Nephron progenitor cell (in vitro differentiated cells): ENCODE results near the gene SOWAHA.

ENCODE experiments used
- DNase-seq: peaks from one replicate; pipeline ENCODE4 v3.0.0; 2021
- H3K27ac Mint-ChIP-seq: 2 replicates; pipeline ENCODE4 v1.8.0; 2021; ENCODE audit warnings: mild to moderate bottlenecking, moderate library complexity, mixed read lengths
- H3K27me3 Mint-ChIP-seq: 2 replicates; pipeline ENCODE4 v1.8.0; 2021; ENCODE audit warnings: mild to moderate bottlenecking, low read depth, mixed read lengths; ENCODE audit not compliant: poor library complexity
- H3K36me3 Mint-ChIP-seq: 2 replicates; pipeline ENCODE4 v1.8.0; 2021; ENCODE audit warnings: low read depth, mixed read lengths
- H3K4me1 Mint-ChIP-seq: 2 replicates; pipeline ENCODE4 v1.8.0; 2021; ENCODE audit warnings: mixed read lengths
- H3K4me3 Mint-ChIP-seq: 2 replicates; pipeline ENCODE4 v1.8.0; 2021; ENCODE audit warnings: mild to moderate bottlenecking, moderate library complexity, mixed read lengths
- H3K9me3 Mint-ChIP-seq: 2 replicates; pipeline ENCODE4 v1.8.0; 2021; ENCODE audit warnings: mild to moderate bottlenecking, moderate library complexity, mixed read lengths
- CTCF ChIP-seq: fragments of 200-600 bp; sonication (generic); IDR thresholded peaks from 2 replicates; pipeline ENCODE4 v1.5.0; 2021; ENCODE audit warnings: antibody characterized with exemption

SOWAHA gene

DNA sequence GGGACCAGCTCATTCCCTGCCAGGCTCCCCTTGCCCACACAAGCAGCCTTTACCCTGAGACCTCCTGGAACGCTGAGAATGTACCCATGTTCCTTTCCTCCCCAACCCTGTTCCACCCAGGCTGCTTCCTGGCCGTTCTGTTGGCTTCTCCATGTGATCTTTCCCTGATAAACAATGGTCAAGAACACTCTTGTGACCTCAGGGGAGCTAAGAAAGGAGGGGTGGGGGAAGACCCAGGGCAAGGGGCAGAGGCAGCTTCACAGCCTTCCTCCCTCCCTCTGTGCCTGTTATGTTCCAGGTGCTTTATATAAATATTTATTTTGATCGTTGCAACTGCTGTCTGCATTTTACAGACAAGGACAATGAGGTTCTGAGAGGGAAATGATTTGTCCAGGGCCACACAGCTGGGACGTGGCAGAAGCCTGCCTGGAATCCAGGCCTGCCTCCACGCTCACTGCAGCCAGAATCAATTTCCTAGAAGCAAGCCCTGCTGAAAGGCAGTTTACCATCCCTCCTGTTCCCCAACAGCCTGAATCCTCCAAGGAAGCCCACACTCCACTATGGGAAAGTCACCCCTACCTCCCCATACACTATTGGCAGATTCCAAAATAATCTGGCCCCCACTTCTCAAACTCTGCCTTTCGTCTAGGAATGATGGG is 13.5 kb downstream of the SOWAHA start:
- H3K4me1 Mint-ChIP-seq = peaks cover 25% of the 10 kb centered on the region
- H3K36me3 Mint-ChIP-seq = peaks cover 4% of the 10 kb centered on the region
- H3K4me3 Mint-ChIP-seq = peak overlapping the region; percentile 60
- no peak overlapping the region for H3K27ac Mint-ChIP-seq
- peaks cover 71% of the 10 kb centered on the region for H3K27me3 Mint-ChIP-seq
- no peaks in the 10 kb centered on the region for H3K9me3 Mint-ChIP-seq
- TF ChIP-seq CTCF = no peak
- no peak for DNase-seq

GRCh38 chr5:132827943-132828673 is 15.0 kb downstream of the SOWAHA start:
- Mint-ChIP-seq H3K27me3 (peaks cover 80% of the 10 kb centered on the region), H3K4me3 (no peak overlapping the region), H3K27ac (no peak overlapping the region), H3K9me3 (no peaks in the 10 kb centered on the region), H3K4me1 (peaks cover 17% of the 10 kb centered on the region), H3K36me3 (peaks cover 4% of the 10 kb centered on the region)
- TF ChIP-seq CTCF = no peak
- no peak for DNase-seq

GRCh38 chr5:132828846-132829494 is 15.9 kb downstream of the SOWAHA start:
- peaks cover 78% of the 10 kb centered on the region for H3K27me3 Mint-ChIP-seq
- peaks cover 12% of the 10 kb centered on the region for H3K4me1 Mint-ChIP-seq
- H3K27ac Mint-ChIP-seq = no peak overlapping the region
- H3K4me3 Mint-ChIP-seq = peak overlapping the region; percentile 87
- no peak for DNase-seq
- H3K9me3 Mint-ChIP-seq = no peaks in the 10 kb centered on the region
- no peak for TF ChIP-seq CTCF
- peaks cover 4% of the 10 kb centered on the region for H3K36me3 Mint-ChIP-seq

DNA sequence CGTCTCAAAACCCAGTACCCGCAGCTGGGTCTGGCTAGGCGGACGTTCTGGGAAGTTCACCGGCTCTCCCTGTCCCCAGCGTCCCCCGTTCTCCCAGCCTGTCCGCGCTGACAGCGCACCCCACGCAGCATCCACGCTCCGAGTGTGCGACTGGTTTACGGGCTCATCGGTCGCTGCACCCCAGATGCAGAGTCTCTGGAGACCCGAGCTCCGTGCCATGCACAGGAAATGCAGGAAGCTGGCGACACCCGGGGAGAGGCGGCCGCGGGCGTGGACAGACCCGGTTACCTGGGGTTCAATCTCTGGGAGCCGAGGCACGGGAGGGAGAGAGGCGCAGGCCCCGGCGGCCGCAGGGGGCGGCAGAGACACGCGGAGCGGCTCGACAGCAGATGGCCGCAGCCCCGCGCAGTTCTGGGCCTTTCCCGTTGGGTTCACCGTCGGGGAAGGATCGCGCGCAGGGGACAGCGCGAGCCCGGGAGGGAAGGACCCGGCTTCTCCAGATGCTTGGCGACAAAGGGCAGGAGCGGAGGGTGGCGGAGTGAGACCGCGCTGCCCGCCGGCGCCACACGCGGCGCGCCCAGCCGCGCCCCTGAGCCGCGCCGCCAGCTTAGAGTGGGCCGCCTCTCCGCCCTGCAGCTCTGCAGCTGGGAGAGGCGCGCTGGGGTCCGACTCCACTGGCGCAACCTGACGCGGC is 16.8 kb downstream of the SOWAHA start:
- no peaks in the 10 kb centered on the region for H3K9me3 Mint-ChIP-seq
- peaks cover 11% of the 10 kb centered on the region for H3K4me1 Mint-ChIP-seq
- peaks cover 4% of the 10 kb centered on the region for H3K36me3 Mint-ChIP-seq
- no peak overlapping the region for H3K27ac Mint-ChIP-seq
- TF ChIP-seq CTCF = peak; percentile 70
- peak overlapping the region; percentile 87 for H3K4me3 Mint-ChIP-seq
- H3K27me3 Mint-ChIP-seq = peaks cover 75% of the 10 kb centered on the region
- peak; percentile 84 for DNase-seq

DNA sequence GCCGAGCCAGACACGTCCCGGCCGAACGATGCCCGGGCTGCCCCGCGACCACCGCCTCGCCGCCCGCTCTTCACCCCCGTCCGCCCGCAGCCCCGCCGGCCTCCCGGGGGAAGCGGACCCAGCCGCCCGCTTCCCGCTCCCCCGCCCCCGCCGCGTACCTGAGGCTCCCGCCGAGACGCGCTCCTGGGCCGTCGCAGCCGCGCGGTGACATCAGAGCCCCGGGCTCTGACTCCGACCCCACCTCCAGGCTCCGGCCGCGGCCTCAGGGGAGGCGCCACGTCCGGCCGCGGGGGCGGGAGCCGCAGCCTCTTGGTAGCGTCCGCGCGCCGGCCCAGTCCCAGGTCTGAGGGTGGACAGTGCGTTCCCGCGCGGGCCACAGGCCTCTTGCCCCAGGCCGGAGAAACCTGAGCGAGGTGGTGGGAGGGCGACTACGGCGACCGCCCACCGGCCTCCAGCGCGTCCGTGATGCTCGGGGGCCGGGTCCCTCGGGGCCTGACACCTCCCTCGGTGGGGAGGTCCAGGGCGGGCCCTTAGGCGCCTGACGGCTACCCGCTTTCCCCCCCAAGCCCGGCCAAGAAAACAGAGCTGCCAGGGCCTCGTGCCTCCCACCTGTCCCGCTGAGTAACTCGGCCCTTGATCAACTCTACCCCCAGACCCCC is 17.5 kb downstream of the SOWAHA start, which contains the start of gene SHROOM1:
Gene SHROOM1, minus strand, starts transcription at position 212 of the 659 bp plus-strand sequence. CDS start 4,507 bp downstream, outside the sequence.
- Mint-ChIP-seq H3K4me1 (peaks cover 11% of the 10 kb centered on the region), H3K4me3 (peak within 1 kb of the TSS; percentile 87), H3K27ac (no peak within 1 kb of the TSS), H3K27me3 (peaks cover 71% of the 10 kb centered on the region), H3K36me3 (peaks cover 4% of the 10 kb centered on the region), H3K9me3 (no peaks in the 10 kb centered on the region)
- peak; percentile 75 for DNase-seq
- TF ChIP-seq CTCF = no peak
